Endothelial cell of umbilical vein (primary cell): ENCODE measurements around the gene FOCAD. TPM values are rescaled to one million over a fixed set of nuclear protein-coding genes. Genes with fewer than 3 reads are reported as not detected.

ENCODE experiments used
- BruUV-seq: library from RNA; stranded (reverse); fragments of 400-500 nt; replicated peaks from 2 replicates; lab custom pipeline; 2021; lab: Mats Ljungman, UMichigan
- CTCF ChIA-PET: fragments of 300-600, 350-600 bp; sonication (Branson Sonifier 250); formaldehyde crosslinking; loops from one replicate; lab custom pipeline; 2021; ENCODE audit warnings: antibody characterized with exemption, inconsistent platforms; lab: Charles Lee
- POLR2A ChIA-PET: fragments of 300-600, 350-600 bp; sonication (Branson Sonifier 250); formaldehyde crosslinking; loops from one replicate; lab custom pipeline; 2021; ENCODE audit warnings: antibody characterized with exemption, inconsistent platforms; lab: Charles Lee
- DNase-seq: peaks from one replicate; pipeline ENCODE4 v3.0.0-alpha.2; 2011; ENCODE audit warnings: low read depth, low spot score
- FAIRE-seq: peaks from 2 replicates; lab custom pipeline; 2011; peaks lifted over from hg19 to GRCh38; lab: Jason Lieb, UNC
- H2AFZ ChIP-seq: 2 replicates; pipeline ENCODE4 v1.6.0; 2012; ENCODE audit warnings: low read depth, low read length, control low read depth, inconsistent platforms
- H3K27ac ChIP-seq: 2 replicates; pipeline ENCODE4 v1.5.1; 2011; ENCODE audit warnings: low read depth, mild to moderate bottlenecking, control low read depth, low read length, moderate library complexity; ENCODE audit not compliant: insufficient read depth
- H3K27me3 ChIP-seq, 2 experiments: 2 replicates each; pipeline versions ENCODE4 v1.6.0 to v1.6.1; 2011; ENCODE audit warnings: low read length in 2 of 2, mixed read lengths in 1 of 2; ENCODE audit not compliant: control insufficient read depth in 2 of 2, insufficient read depth in 2 of 2
- H3K36me3 ChIP-seq, 2 experiments: 2 replicates in 1 of 2; 3 replicates in 1 of 2; pipeline ENCODE4 v1.5.1; 2011; ENCODE audit warnings: low read length in 2 of 2, mild to moderate bottlenecking in 1 of 2, moderate library complexity in 1 of 2; ENCODE audit not compliant: control insufficient read depth in 2 of 2, insufficient read depth in 2 of 2; ENCODE audit errors: extremely low read depth in 1 of 2
- H3K4me1 ChIP-seq: 3 replicates; pipeline ENCODE4 v1.5.1; 2011; ENCODE audit warnings: mild to moderate bottlenecking, low read length; ENCODE audit not compliant: control insufficient read depth, insufficient read depth; ENCODE audit errors: extremely low read depth
- H3K4me2 ChIP-seq: 2 replicates; pipeline ENCODE4 v1.6.1; 2011; ENCODE audit warnings: low read length, control low read depth, mixed read lengths; ENCODE audit not compliant: insufficient read depth
- H3K4me3 ChIP-seq, 3 experiments: fragments of 200-600 bp in 1 of 3; sonication (generic), shearing (Covaris generic) in 1 of 3; replicated peaks in 1 of 3; 2 replicates each; pipeline ENCODE4 v1.5.1; 2011 to 2016; ENCODE audit warnings: control low read depth in 3 of 3, low read length in 3 of 3, mild to moderate bottlenecking in 2 of 3, inconsistent platforms in 1 of 3, low read depth in 1 of 3, moderate library complexity in 1 of 3; ENCODE audit not compliant: insufficient read depth in 1 of 3
- H3K79me2 ChIP-seq: 2 replicates; pipeline ENCODE4 v1.6.0; 2012; ENCODE audit warnings: low read length, inconsistent platforms; ENCODE audit not compliant: control insufficient read depth, insufficient read depth
- H3K9ac ChIP-seq: replicated peaks from 2 replicates; pipeline ENCODE3; 2011; ENCODE audit warnings: low read length, control low read depth; ENCODE audit not compliant: insufficient read depth; ENCODE audit errors: extremely low read depth
- H3K9me1 ChIP-seq: replicated peaks from 3 replicates; pipeline ENCODE4 v1.6.0; 2011; ENCODE audit warnings: mild to moderate bottlenecking, low read length; ENCODE audit not compliant: control insufficient read depth, insufficient read depth; ENCODE audit errors: extremely low read depth
- H3K9me3 ChIP-seq: replicated peaks from 2 replicates; pipeline ENCODE4 v1.5.1; 2012; ENCODE audit warnings: low read length, inconsistent platforms; ENCODE audit not compliant: control insufficient read depth, insufficient read depth
- H4K20me1 ChIP-seq: replicated peaks from 2 replicates; pipeline ENCODE3; 2011; ENCODE audit warnings: mild to moderate bottlenecking, low read length; ENCODE audit not compliant: control insufficient read depth, insufficient read depth; ENCODE audit errors: extremely low read depth
- EZH2 ChIP-seq: IDR thresholded peaks from 2 replicates; pipeline ENCODE4 v1.6.1; 2012; ENCODE audit warnings: borderline replicate concordance, low read depth, mild to moderate bottlenecking, moderate library complexity, low read length, inconsistent platforms; ENCODE audit not compliant: severe bottlenecking
- FOS ChIP-seq: IDR thresholded peaks from 2 replicates; pipeline ENCODE4 v1.6.1; 2011; ENCODE audit warnings: mild to moderate bottlenecking, low read length, moderate library complexity, borderline replicate concordance; ENCODE audit not compliant: insufficient read depth
- GATA2 ChIP-seq: IDR thresholded peaks from 2 replicates; pipeline ENCODE4 v1.7.0; 2011; ENCODE audit warnings: low read depth, mild to moderate bottlenecking, moderate library complexity, mixed read lengths, low read length; ENCODE audit not compliant: insufficient read length, insufficient read depth
- JUN ChIP-seq: IDR thresholded peaks from 2 replicates; pipeline ENCODE4 v1.6.1; 2011; ENCODE audit warnings: borderline replicate concordance, low read depth; ENCODE audit not compliant: insufficient read length, insufficient read depth
- MYC ChIP-seq: IDR thresholded peaks from one replicate; pipeline ENCODE4 v1.6.1; 2011; ENCODE audit warnings: mild to moderate bottlenecking, low read depth, low read length
- POLR2A ChIP-seq: IDR thresholded peaks from 2 replicates; pipeline ENCODE4 v1.6.1; 2012; ENCODE audit warnings: low read depth, mild to moderate bottlenecking, control low read depth, low read length
- POLR2AphosphoS5 ChIP-seq: IDR thresholded peaks from 2 replicates; pipeline ENCODE4 v1.6.1; 2012; ENCODE audit warnings: low read depth, mild to moderate bottlenecking, control low read depth, low read length, moderate library complexity; ENCODE audit not compliant: insufficient read depth
- dilution Hi-C: fragments of 300-500 bp; cut with MboI; formaldehyde crosslinking; loops from one replicate; pipeline ENCODE4 v1.15.0; 2019; ENCODE audit warnings: low sequenced_read_pairs; ENCODE audit not compliant: extremely low pct_ligation_motif_present
- intact Hi-C: fragments of 100-400 bp; cut with micrococcal nuclease; formaldehyde crosslinking; loops from one replicate; pipeline ENCODE4 v1.10.0; 2022
- polyA plus RNA-seq, 4 experiments: library from polyadenylated mRNA; depleted of rRNA in 3 of 4; stranded (reverse) in 3 of 4; unstranded in 1 of 4; fragments of >200 nt; gene quantifications; 2 replicates each; pipeline versions ENCODE4 v1.2.1 to v1.2.3, GENCODE V29; 2011 to 2012; ENCODE audit warnings: missing spikeins in 1 of 4
- total RNA-seq: library from RNA; stranded (reverse); gene quantifications from 2 replicates; pipeline ENCODE4 v1.2.3, GENCODE V29; 2021
- TF ChIP-seq, protein P1 (sequence below): IDR thresholded peaks from 2 replicates; pipeline ENCODE4 v1.6.1; 2011; ENCODE audit not compliant: insufficient read depth, insufficient read length
- TF ChIP-seq, protein P2 (sequence below), 2 donors: IDR thresholded peaks; 1 replicate in 1 of 2; 2 replicates in 1 of 2; pipeline ENCODE4 v1.5.1; 2011; ENCODE audit warnings: low read length in 2 of 2, mild to moderate bottlenecking in 2 of 2, moderate library complexity in 2 of 2, control low read depth in 1 of 2, inconsistent platforms in 1 of 2, low read depth in 1 of 2; ENCODE audit not compliant: insufficient read depth in 1 of 2; ENCODE audit errors: extremely low read depth in 1 of 2

Gene FOCAD
- total and polyA plus RNA-seq, 2 donors (not counting 3 experiments of a cell fraction or from before 2014, with no cell fraction given): 26.7 to 66.9 TPM

DNA sequence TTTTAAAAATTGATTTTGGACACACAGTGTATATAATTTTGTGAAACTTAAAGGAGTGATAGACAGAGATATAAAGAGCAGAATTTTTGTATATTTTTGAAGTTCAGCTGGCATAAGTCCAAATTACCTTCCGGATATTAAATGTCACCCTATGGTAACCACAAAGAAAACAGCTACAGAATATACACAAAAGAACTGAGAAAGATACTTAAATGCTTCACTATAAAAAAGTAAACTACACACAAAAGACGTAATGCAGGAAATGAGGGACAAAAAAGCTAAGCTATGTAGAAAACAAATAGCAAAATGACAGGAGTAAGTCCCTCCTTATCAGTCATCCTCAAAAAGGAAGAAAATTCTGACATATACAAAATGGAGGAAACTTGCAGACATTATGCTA is 318.0 kb downstream of the FOCAD start:
- no TSS peak for BruUV-seq
- no peaks in the 10 kb centered on the region for H3K27me3 ChIP-seq
- ChIA-PET CTCF (interaction anchor here (1.4 kb wide), 1 partner anchor 17 kb away, joined by 4 read pairs; no protein-coding TSS in a partner anchor), POLR2A (no interaction called here)
- no peaks in the 10 kb centered on the region for H3K4me1 ChIP-seq
- no peaks in the 10 kb centered on the region for H3K79me2 ChIP-seq
- no peak overlapping the region for H3K27ac ChIP-seq
- dilution Hi-C loops (no loop called here), intact Hi-C loops (no loop called here)
- no peaks in the 10 kb centered on the region for H3K36me3 ChIP-seq
- TF ChIP-seq POLR2AphosphoS5: no peak
- no peak for TF ChIP-seq JUN
- TF ChIP-seq FOS: no peak
- TF ChIP-seq, protein P1, sequence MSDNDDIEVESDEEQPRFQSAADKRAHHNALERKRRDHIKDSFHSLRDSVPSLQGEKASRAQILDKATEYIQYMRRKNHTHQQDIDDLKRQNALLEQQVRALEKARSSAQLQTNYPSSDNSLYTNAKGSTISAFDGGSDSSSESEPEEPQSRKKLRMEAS: no peak
- no peak for TF ChIP-seq EZH2
- TF ChIP-seq GATA2: no peak
- TF ChIP-seq MYC: no peak
- no peak for TF ChIP-seq POLR2A
- TF ChIP-seq, protein P2, sequence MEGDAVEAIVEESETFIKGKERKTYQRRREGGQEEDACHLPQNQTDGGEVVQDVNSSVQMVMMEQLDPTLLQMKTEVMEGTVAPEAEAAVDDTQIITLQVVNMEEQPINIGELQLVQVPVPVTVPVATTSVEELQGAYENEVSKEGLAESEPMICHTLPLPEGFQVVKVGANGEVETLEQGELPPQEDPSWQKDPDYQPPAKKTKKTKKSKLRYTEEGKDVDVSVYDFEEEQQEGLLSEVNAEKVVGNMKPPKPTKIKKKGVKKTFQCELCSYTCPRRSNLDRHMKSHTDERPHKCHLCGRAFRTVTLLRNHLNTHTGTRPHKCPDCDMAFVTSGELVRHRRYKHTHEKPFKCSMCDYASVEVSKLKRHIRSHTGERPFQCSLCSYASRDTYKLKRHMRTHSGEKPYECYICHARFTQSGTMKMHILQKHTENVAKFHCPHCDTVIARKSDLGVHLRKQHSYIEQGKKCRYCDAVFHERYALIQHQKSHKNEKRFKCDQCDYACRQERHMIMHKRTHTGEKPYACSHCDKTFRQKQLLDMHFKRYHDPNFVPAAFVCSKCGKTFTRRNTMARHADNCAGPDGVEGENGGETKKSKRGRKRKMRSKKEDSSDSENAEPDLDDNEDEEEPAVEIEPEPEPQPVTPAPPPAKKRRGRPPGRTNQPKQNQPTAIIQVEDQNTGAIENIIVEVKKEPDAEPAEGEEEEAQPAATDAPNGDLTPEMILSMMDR (IDR thresholded peaks at IDR 0.05; ENCODE audit: extremely low read depth in 1 of 2, insufficient read depth in 1 of 2, low read depth in 1 of 2, low read length in 2 of 2): no peak
- H3K9me1 ChIP-seq: no peaks in the 10 kb centered on the region
- no peak for DNase-seq
- no peak overlapping the region for H2AFZ ChIP-seq
- no peak overlapping the region for H3K9ac ChIP-seq
- no peaks in the 10 kb centered on the region for H3K9me3 ChIP-seq
- no peak overlapping the region for H3K4me3 ChIP-seq
- no peak overlapping the region for H3K4me2 ChIP-seq
- no peaks in the 10 kb centered on the region for H4K20me1 ChIP-seq
- no peak for FAIRE-seq
